Nucleus accumbens (tissue), 56 donors: ENCODE data around the gene OR1L6.

Experiments
- DNase-seq, 56 donors: peaks; one replicate each; lab custom pipeline; 2025; lab: John Stamatoyannopoulos, UW

OR1L6 gene, protein sequence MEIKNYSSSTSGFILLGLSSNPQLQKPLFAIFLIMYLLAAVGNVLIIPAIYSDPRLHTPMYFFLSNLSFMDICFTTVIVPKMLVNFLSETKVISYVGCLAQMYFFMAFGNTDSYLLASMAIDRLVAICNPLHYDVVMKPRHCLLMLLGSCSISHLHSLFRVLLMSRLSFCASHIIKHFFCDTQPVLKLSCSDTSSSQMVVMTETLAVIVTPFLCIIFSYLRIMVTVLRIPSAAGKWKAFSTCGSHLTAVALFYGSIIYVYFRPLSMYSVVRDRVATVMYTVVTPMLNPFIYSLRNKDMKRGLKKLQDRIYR

GRCh38 chr9:122742003-122742402 is at the start of gene OR1L6:
OR1L6 (plus strand) TSS chr9:122742303; CDS start chr9:122749848, 7,545 bp downstream.
- DNase-seq: no peak

DNA sequence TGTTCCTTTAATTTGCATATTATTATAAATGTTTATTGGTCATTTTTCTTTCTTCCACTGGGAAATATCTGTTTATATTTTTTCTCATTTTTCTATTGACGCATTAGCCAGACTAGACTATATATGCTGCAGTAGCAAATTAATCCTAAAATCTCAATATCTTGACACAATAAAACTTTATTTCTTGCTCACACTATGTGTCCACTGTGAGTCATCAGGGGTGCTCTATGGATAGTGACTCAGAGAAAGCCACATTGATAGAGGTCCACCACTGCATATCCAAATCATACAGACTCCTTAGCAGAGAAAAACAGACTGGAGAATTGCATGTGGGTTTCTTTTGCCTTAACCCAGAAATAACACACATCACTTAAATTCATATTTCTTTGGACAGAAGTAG is 46.4 kb upstream of the OR1L6 start:
- DNase-seq: no peak

GRCh38 chr9:122718038-122718437 is 24.1 kb upstream of the OR1L6 start:
- DNase-seq: no peak

DNA sequence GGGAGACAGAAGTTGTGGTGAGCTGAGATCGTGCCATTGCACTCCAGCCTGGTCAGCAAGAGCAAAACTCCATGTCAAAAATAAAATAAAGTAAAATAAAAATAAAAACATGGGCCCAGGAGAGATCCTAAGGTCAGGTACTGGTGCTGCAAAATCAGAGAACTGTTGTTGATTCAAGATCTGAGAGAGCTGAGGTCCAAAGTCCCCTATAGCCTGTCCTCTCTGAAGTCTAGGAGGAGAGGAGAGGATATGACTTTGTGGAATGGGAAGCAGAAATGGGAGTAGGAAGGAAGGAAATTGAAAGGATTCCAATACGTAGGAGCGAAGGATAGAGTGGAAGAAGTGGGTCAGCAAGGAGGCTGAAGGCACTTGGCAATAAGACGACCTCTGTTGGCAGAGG is 22.9 kb upstream of the OR1L6 start:
- DNase-seq: no peak

- DNase-seq: no peak
Measured at GRCh38 chr9:122723690-122724089, 18.4 kb upstream of the OR1L6 start, which contains the start of gene OR1L4. OR1L4 (plus strand) TSS chr9:122723990; CDS start chr9:122723990, 0 bp downstream.

GRCh38 chr9:122754825-122755224 is 12.7 kb downstream of the OR1L6 start:
- no peak for DNase-seq

- DNase-seq: no peak
Measured at GRCh38 chr9:122767817-122768216, 25.7 kb downstream of the OR1L6 start.

DNA sequence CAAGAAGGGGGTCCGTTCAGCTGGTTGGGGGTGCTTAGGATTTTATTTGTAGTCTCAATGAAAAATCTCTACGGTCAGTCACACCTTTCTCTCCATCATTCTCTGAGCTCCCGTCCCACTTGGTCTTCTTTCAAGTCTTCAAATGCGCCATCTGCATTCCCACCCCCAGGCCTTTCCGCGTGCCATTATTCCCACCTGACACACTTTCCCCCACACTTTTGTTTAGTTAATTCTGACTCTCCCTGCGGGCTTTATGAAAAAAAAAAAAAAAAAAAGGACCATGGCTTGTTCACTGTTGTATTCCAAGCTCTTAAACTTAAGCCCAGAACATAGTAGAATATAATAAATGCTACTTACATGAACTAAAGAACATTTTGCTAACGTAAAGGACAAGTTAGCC is 34.9 kb downstream of the OR1L6 start:
- DNase-seq: no peak

- no peak for DNase-seq
Measured at GRCh38 chr9:122777935-122778627, 36.0 kb downstream of the OR1L6 start.

GRCh38 chr9:122779181-122779580 is 37.1 kb downstream of the OR1L6 start:
- DNase-seq: no peak

DNA sequence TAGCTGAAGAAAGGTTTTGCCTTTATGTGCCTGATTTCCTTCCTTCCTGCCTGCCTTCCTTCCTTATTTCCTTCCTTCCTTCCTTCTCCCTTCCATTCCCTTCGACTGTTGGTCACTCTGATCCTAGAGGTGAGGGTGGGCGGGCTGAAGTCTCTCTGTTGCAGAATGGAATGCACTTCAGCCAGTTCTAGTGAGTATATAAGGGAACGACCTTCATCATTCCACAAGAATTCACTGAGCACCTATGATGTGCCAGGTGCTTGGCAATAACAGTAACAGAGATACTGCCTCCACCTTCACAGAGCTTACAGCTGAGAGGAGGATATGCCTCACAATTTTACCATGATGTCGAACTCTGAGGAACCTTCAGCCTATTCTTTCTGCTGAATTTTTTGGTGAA is 37.9 kb downstream of the OR1L6 start:
- no peak for DNase-seq

DNA sequence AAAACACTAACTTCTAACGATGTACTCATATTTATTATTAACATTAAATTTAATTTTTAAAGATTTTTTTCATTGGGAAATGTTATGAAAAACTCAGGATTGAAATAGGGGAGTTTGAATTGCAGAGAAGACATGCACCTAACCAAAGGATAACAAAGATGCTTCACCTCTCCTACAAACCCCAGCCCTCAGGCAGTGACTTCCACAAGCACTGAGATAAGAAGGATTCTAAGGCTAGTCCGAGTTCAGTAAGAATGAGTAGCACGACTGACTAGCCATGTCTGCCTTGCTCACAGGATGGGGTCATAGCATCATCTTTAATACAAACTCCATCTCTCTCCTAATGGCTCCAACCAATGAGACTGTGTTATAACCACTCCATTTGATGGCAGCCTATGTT is 39.6 kb downstream of the OR1L6 start:
- no peak for DNase-seq

GRCh38 chr9:122785269-122785668 is 43.2 kb downstream of the OR1L6 start:
- no peak for DNase-seq

- no peak for DNase-seq
Measured at GRCh38 chr9:122786338-122786737, 44.2 kb downstream of the OR1L6 start.

DNA sequence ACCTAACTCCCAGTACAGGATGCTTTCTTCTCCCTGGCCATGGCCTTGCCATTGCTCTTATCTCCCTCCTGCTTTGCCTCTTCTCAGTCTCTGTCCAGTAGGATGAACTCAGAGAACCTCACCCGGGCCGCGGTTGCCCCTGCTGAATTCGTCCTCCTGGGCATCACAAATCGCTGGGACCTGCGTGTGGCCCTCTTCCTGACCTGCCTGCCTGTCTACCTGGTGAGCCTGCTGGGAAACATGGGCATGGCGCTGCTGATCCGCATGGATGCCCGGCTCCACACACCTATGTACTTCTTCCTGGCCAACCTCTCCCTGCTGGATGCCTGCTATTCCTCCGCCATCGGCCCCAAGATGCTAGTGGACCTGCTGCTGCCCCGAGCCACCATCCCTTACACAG is 46.7 kb downstream of the OR1L6 start, which contains the start of gene OR5C1:
OR5C1 (plus strand) TSS at position 103 of the 400 bp plus-strand sequence; CDS start at position 103, 0 bp downstream.
- DNase-seq: no peak

GRCh38 chr9:122789256-122790046 is 47.3 kb downstream of the OR1L6 start:
- DNase-seq: no peak

DNA sequence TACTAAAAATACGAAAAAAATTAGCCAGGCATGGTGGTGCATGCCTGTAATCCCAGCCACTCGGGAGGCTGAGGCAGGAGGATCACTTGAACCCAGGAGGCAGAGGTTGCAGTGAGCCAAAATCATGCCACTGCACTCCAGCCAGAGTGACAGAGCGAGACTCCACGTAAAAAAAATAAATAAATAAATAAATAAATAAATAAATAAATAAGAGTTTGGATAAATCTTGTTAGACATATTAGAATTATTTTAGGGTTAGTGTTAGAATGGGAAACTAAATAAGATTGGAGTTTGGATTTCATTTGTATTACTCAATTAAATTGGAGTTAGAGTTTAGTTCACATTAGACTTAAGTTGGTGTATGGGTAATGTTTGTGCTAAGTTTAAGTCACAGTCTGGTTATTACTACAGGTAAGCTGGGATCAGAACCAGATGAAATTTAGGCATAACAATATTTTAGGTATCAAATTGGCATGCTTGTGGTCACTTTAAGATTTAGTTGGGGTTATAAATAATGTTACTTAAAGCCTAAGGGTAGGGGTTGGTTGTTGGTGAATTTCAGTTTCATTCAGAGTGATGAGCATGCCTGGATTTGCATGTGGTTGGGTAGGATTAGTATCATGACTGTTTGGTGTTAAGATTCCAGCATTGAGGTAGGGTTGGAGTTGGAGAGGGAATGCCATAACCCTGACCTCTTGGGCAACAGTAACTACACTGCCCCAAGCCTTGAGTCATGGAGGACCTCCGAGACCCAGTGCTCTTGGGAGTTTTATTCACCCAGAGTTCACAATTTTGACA is 50.0 kb downstream of the OR1L6 start:
- DNase-seq: no peak

DNA sequence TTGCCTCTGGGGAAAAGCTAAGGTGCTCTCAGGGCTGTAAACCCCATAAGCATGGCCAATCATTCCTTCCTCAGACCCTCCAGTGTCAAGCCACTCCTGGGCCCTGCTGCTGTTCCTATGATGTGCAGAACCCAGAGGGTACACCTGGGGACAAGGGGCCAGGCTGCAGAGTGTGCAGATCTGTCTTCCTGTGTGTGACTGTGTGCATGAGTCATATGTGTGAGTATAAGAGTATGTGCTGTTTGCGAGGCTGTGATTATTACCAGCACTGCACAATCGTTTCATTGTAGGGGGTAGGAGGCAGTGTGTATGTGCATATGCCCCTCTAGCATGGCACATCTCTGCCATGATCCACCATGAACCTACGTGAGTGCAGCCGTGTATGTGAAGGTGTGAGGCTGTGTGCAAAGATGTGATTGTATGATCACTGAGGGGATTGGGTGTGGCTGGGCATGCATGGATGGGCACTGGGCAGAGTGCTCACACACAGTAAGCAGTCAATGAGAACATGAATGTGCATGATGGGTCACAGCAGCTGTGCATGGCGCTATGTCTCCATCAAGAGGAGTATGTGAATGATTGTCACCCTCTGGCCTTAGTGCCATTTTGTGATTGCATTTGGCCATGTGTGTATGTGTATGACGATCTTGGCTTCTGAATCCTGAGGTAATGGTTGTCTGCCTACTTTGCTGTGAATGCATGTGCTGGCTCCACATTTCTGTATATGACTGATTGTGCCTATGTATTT is 55.4 kb downstream of the OR1L6 start:
- DNase-seq: no peak
